Measurements from ENCODE around the gene IFI44. TPM values are rescaled to one million over a fixed set of nuclear protein-coding genes. Genes with fewer than 3 reads are reported as not detected.

IFI44 gene
- total and polyA plus RNA-seq, 2 donors from 2014 or later, result 21.9 to 42.3 TPM

DNA sequence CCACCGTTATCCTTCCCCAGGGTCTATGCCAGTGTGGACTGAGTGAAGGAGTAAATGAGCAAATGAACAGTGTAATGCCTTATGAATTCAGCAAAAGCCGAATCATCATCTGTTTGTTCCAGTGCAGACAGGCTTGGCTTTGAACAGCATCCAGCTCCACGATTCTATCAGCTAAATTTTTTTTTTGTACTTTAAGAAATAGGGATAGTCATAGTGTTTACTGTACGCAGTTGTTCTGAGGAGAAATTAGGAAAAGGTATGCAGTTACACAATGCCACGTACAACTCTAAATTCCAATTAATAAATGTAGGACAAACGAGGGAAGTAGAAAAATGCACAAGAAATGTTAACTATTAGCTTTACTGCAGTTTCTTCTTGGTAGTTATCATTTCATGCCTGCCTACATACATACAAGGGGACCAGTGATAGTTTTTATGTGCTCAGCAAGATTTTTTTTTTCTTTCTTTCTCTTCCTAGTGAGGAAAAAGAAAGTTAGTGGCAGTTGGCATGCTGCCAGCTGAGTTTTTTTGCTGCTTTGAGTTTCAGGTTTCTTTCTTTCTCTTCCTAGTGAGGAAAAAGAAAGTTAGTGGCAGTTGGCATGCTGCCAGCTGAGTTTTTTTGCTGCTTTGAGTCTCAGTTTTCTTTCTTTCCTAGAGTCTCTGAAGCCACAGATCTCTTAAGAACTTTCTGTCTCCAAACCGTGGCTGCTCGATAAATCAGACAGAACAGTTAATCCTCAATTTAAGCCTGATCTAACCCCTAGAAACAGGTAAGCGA lies 29.6 kb upstream of the IFI44 start, which contains the start of gene IFI44L:
IFI44L (plus strand) TSS at position 646 of the 777 bp plus-strand sequence. CDS start 7,468 bp downstream, outside the sequence.
- intact Hi-C loops (cut with DNase I), result no loop called here
- TF ChIP-seq, protein P1, sequence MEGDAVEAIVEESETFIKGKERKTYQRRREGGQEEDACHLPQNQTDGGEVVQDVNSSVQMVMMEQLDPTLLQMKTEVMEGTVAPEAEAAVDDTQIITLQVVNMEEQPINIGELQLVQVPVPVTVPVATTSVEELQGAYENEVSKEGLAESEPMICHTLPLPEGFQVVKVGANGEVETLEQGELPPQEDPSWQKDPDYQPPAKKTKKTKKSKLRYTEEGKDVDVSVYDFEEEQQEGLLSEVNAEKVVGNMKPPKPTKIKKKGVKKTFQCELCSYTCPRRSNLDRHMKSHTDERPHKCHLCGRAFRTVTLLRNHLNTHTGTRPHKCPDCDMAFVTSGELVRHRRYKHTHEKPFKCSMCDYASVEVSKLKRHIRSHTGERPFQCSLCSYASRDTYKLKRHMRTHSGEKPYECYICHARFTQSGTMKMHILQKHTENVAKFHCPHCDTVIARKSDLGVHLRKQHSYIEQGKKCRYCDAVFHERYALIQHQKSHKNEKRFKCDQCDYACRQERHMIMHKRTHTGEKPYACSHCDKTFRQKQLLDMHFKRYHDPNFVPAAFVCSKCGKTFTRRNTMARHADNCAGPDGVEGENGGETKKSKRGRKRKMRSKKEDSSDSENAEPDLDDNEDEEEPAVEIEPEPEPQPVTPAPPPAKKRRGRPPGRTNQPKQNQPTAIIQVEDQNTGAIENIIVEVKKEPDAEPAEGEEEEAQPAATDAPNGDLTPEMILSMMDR (IDR thresholded peaks at IDR 0.05; ENCODE audit: borderline replicate concordance, extremely low read depth, insufficient read depth), result no peak
- H3K4me3 ChIP-seq (ENCODE audit: low read length in 3 of 3), result peak within 1 kb of the TSS; percentile 30 to 69 (median 59)
- no peaks in the 10 kb centered on the region for H3K9me3 ChIP-seq (ENCODE audit: control insufficient read depth in 2 of 3, insufficient read depth in 1 of 3, low read length in 3 of 3)
- no peaks in the 10 kb centered on the region for H3K27me3 ChIP-seq (ENCODE audit: control insufficient read depth, insufficient read depth, low read length)
- H3K36me3 ChIP-seq (ENCODE audit: control insufficient read depth in 2 of 3, insufficient read depth in 3 of 3, low read length in 3 of 3), result no peaks in the 10 kb centered on the region
- DNase-seq (peak in 4 of 5 donors; percentile 54 to 84 (median 73)), FAIRE-seq (peak; percentile 78)
- H3K4me1 ChIP-seq (ENCODE audit: control insufficient read depth in 2 of 3, insufficient read depth in 2 of 3, low read depth in 1 of 3, low read length in 3 of 3), result peaks cover 0 to 5% (median 2%) of the 10 kb centered on the region in 3 donors
- H3K27ac ChIP-seq (ENCODE audit: low read depth in 2 of 2, low read length in 2 of 2), result peak within 1 kb of the TSS; percentile 56 to 69
- peak within 1 kb of the TSS in 2 of 3 donors; percentile 21 to 65 for H3K9ac ChIP-seq (ENCODE audit: low read length in 3 of 3)

DNA sequence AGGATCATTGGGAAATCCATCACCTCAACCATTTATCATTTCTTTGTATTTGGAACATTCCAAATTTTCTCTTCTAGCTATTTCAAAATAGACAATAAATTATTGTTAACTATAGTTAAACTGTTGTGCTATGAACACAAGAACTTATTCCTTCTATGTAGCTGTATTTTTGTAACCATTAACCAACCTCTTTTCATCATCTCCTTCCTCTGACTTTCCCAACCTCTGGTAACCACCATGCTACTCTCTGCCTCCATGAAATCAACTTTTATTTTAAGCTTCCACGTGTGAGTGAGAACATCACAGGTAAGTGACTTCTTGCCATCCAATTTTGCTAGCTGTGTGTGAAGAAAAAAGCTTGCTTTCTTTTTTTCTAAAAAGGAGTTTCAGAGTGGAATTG lies 29.0 kb upstream of the IFI44 start:
- peak overlapping the region in 2 of 3 donors; percentile 21 to 65 for H3K9ac ChIP-seq (ENCODE audit: low read length in 3 of 3)
- TF ChIP-seq, protein P1 (IDR thresholded peaks at IDR 0.05; ENCODE audit: borderline replicate concordance, extremely low read depth, insufficient read depth), result no peak
- intact Hi-C loops (cut with DNase I), result no loop called here
- H3K9me3 ChIP-seq (ENCODE audit: control insufficient read depth in 2 of 3, insufficient read depth in 1 of 3, low read length in 3 of 3), result no peaks in the 10 kb centered on the region
- H3K27ac ChIP-seq (ENCODE audit: low read depth in 2 of 2, low read length in 2 of 2), result peak overlapping the region; percentile 56 to 69
- H3K4me3 ChIP-seq (ENCODE audit: low read length in 3 of 3), result peak overlapping the region; percentile 30 to 69 (median 59)
- peak in 1 of 5 donors; percentile 1 for DNase-seq
- no peaks in the 10 kb centered on the region for H3K36me3 ChIP-seq (ENCODE audit: control insufficient read depth in 2 of 3, insufficient read depth in 3 of 3, low read length in 3 of 3)
- peak; percentile 29 for FAIRE-seq
- peaks cover 0 to 5% (median 2%) of the 10 kb centered on the region in 3 donors for H3K4me1 ChIP-seq (ENCODE audit: control insufficient read depth in 2 of 3, insufficient read depth in 2 of 3, low read depth in 1 of 3, low read length in 3 of 3)
- H3K27me3 ChIP-seq (ENCODE audit: control insufficient read depth, insufficient read depth, low read length), result no peaks in the 10 kb centered on the region

DNA sequence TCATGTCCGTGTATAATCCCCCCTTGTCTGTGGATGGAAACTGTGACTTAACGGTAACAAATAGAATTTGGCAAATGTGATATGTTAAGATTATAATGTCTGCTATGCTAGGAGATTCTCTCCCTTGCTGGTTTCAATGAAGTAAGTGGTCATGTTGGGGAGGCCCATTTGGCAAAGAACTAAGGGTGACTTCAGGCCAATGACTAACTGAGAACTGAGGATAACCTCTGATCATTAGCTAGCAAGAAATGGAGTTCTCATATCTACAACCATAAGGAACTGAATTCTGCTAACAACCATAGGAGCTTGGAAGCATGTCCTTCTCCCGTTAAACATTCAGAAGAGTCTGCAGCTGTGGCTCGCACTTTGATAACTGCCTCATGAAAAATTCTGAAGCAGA lies 27.1 kb upstream of the IFI44 start:
- DNase-seq (no peak), FAIRE-seq (no peak)
- Histone ChIP-seq H3K27me3 (ENCODE audit: control insufficient read depth, insufficient read depth, low read length) (no peaks in the 10 kb centered on the region), H3K4me1 (ENCODE audit: control insufficient read depth in 2 of 3, insufficient read depth in 2 of 3, low read depth in 1 of 3, low read length in 3 of 3) (peaks cover 0 to 5% (median 2%) of the 10 kb centered on the region in 3 donors), H3K9me3 (ENCODE audit: control insufficient read depth in 2 of 3, insufficient read depth in 1 of 3, low read length in 3 of 3) (no peaks in the 10 kb centered on the region), H3K36me3 (ENCODE audit: control insufficient read depth in 2 of 3, insufficient read depth in 3 of 3, low read length in 3 of 3) (no peaks in the 10 kb centered on the region), H3K9ac (ENCODE audit: low read length in 3 of 3) (no peak overlapping the region), H3K27ac (ENCODE audit: low read depth in 2 of 2, low read length in 2 of 2) (no peak overlapping the region), H3K4me3 (ENCODE audit: low read length in 3 of 3) (peak overlapping the region in 1 of 3 donors; percentile 15)
- intact Hi-C loops (cut with DNase I), result no loop called here
- TF ChIP-seq, protein P1 (IDR thresholded peaks at IDR 0.05; ENCODE audit: borderline replicate concordance, extremely low read depth, insufficient read depth), result no peak
